Tibial artery (tissue), 4 donors: ENCODE measurements around the gene TTLL11.
"Not testable (repeated sequence)": the region's sequence is repeated elsewhere in the genome, so short reads cannot be mapped to it uniquely, and the experiment has no call there.

ENCODE experiments used
- DNase-seq, 2 donors: peaks; one replicate each; pipeline ENCODE4 v3.0.0-alpha.2; 2019
- H3K27ac ChIP-seq, 2 donors: fragments of 200-600 bp; sonication (generic) in 1 of 2; 1 replicate in 1 of 2; 2 replicates in 1 of 2; pipeline ENCODE4 v1.5.1; 2018 to 2019; ENCODE audit warnings: mild to moderate bottlenecking in 1 of 2
- H3K27me3 ChIP-seq, 2 donors: fragments of 200-600 bp; sonication (generic) in 1 of 2; one replicate each; pipeline versions ENCODE4 v1.5.1 to v1.6.0; 2016 to 2019
- H3K36me3 ChIP-seq, 3 donors: fragments of 200-600 bp; sonication (generic) in 2 of 3; one replicate each; pipeline ENCODE4 v1.5.1; 2016 to 2019; ENCODE audit warnings: mild to moderate bottlenecking in 2 of 3
- H3K4me1 ChIP-seq, 4 donors: fragments of 200-600 bp; sonication (generic) in 2 of 4; 1 replicate in 3 of 4; 2 replicates in 1 of 4; pipeline ENCODE4 v1.5.1; 2016 to 2019
- H3K4me3 ChIP-seq, 2 donors: fragments of 200-600 bp; sonication (generic) in 1 of 2; 1 replicate in 1 of 2; 2 replicates in 1 of 2; pipeline ENCODE4 v1.5.1; 2018 to 2019; ENCODE audit warnings: mild to moderate bottlenecking in 2 of 2
- H3K9me3 ChIP-seq, 3 donors: fragments of 200-600 bp; sonication (generic) in 1 of 3; one replicate each; pipeline ENCODE4 v1.5.1; 2016 to 2019
- CTCF ChIP-seq, 2 experiments: fragments of 200-600 bp in 1 of 2; fragments of 450-650 bp in 1 of 2; IDR thresholded peaks; one replicate each; pipeline ENCODE4 v1.5.1; 2017 to 2019; ENCODE audit warnings: antibody characterized with exemption in 2 of 2, mild to moderate bottlenecking in 1 of 2, moderate library complexity in 1 of 2
- intact Hi-C: fragments of 100-400 bp; cut with DNase I; formaldehyde crosslinking; loops from one replicate; pipeline ENCODE4 v1.15.0; 2023; ENCODE audit warnings: low total_unique reads

TTLL11 gene

GRCh38 chr9:122119721-122120120, 26.6 kb upstream of the TTLL11 start:
- peaks cover 0 to under 1% (median 0%) of the 10 kb centered on the region in 4 donors for H3K4me1 ChIP-seq
- no peak overlapping the region for H3K4me3 ChIP-seq
- TF ChIP-seq CTCF (IDR thresholded peaks at IDR 0.05), result no peak
- no peaks in the 10 kb centered on the region for H3K36me3 ChIP-seq
- peaks cover 0 to 8% of the 10 kb centered on the region in 2 donors for H3K27me3 ChIP-seq
- H3K27ac ChIP-seq, result no peak overlapping the region
- no peak for DNase-seq
- intact Hi-C loops, result loop anchor here (10.0 kb wide), 1 partner anchor 335 kb away; no protein-coding TSS in a partner anchor
- H3K9me3 ChIP-seq, result no peaks in the 10 kb centered on the region

GRCh38 chr9:122119166-122119521, 26.0 kb upstream of the TTLL11 start:
- H3K36me3 ChIP-seq, result no peaks in the 10 kb centered on the region
- no peaks in the 10 kb centered on the region for H3K4me1 ChIP-seq
- H3K9me3 ChIP-seq, result no peaks in the 10 kb centered on the region
- intact Hi-C loops, result no loop called here
- no peak for TF ChIP-seq CTCF (IDR thresholded peaks at IDR 0.05)
- H3K27ac ChIP-seq, result no peak overlapping the region
- peaks cover 0 to 5% of the 10 kb centered on the region in 2 donors for H3K27me3 ChIP-seq
- DNase-seq, result no peak
- H3K4me3 ChIP-seq, result no peak overlapping the region

GRCh38 chr9:122118343-122119165, 25.4 kb upstream of the TTLL11 start:
- DNase-seq, result no peak
- Histone ChIP-seq H3K4me1 (no peaks in the 10 kb centered on the region), H3K4me3 (no peak overlapping the region), H3K27me3 (peaks cover 0 to 5% of the 10 kb centered on the region in 2 donors), H3K27ac (no peak overlapping the region), H3K9me3 (no peaks in the 10 kb centered on the region), H3K36me3 (no peaks in the 10 kb centered on the region)
- no peak for TF ChIP-seq CTCF (IDR thresholded peaks at IDR 0.05)
- intact Hi-C loops, result no loop called here

- not testable (repeated sequence) for H3K27me3 ChIP-seq
Observed at GRCh38 chr9:122117241-122117640, 24.1 kb upstream of the TTLL11 start.

GRCh38 chr9:122116448-122117173, 23.5 kb upstream of the TTLL11 start:
- Histone ChIP-seq H3K4me3 (no peak overlapping the region), H3K4me1 (no peaks in the 10 kb centered on the region), H3K9me3 (no peaks in the 10 kb centered on the region), H3K27ac (no peak overlapping the region), H3K27me3 (peaks cover 0 to 5% of the 10 kb centered on the region in 2 donors), H3K36me3 (no peaks in the 10 kb centered on the region)
- no peak for TF ChIP-seq CTCF (IDR thresholded peaks at IDR 0.05)
- intact Hi-C loops, result no loop called here
- no peak for DNase-seq

More at GRCh38 chr9:122117241-122117640, 24.1 kb upstream of the TTLL11 start:
- H3K36me3 ChIP-seq, DNase-seq, H3K9me3 ChIP-seq, H3K4me3 ChIP-seq, H3K4me1 ChIP-seq, H3K27ac ChIP-seq, intact Hi-C loops: not testable (repeated sequence)

- H3K27ac ChIP-seq, result no peak overlapping the region
- no peak for TF ChIP-seq CTCF (IDR thresholded peaks at IDR 0.05)
- H3K4me3 ChIP-seq, result no peak overlapping the region
- H3K9me3 ChIP-seq, result no peaks in the 10 kb centered on the region
- DNase-seq, result no peak
- no peaks in the 10 kb centered on the region for H3K36me3 ChIP-seq
- H3K4me1 ChIP-seq, result no peaks in the 10 kb centered on the region
- peaks cover 0 to 5% of the 10 kb centered on the region in 2 donors for H3K27me3 ChIP-seq
- intact Hi-C loops, result no loop called here
Observed at GRCh38 chr9:122116040-122116439, 22.9 kb upstream of the TTLL11 start.
